BJ (cell line): ENCODE results near the gene SPATA3. TPM values are rescaled to one million over a fixed set of nuclear protein-coding genes. Genes with fewer than 3 reads are reported as not detected.

Experiments used
- CTCF ChIA-PET: fragments of 350-600 bp; formaldehyde crosslinking; extraction: SDS; loops from one replicate; lab custom pipeline; 2021; ENCODE audit warnings: antibody characterized with exemption, inconsistent platforms; lab: Yijun Ruan, JAX
- POLR2A ChIA-PET: fragments of 300-600 bp; sonication (Branson Sonifier 250); formaldehyde crosslinking; extraction: SDS; loops from one replicate; lab custom pipeline; 2021; ENCODE audit warnings: antibody characterized with exemption; lab: Charles Lee
- DNase-seq: peaks from one replicate; pipeline ENCODE4 v3.0.0-alpha.2; 2011; ENCODE audit warnings: low read depth
- H3K27me3 ChIP-seq: 2 replicates; pipeline ENCODE4 v1.6.0; 2011; ENCODE audit warnings: low read length; ENCODE audit not compliant: control insufficient read depth, insufficient read depth
- H3K36me3 ChIP-seq: 2 replicates; pipeline ENCODE4 v1.5.1; 2011; ENCODE audit warnings: low read length; ENCODE audit not compliant: control insufficient read depth, insufficient read depth
- H3K4me3 ChIP-seq: 2 replicates; pipeline ENCODE4 v1.5.1; 2011; ENCODE audit warnings: low read depth, mild to moderate bottlenecking, control low read depth, low read length
- polyA plus RNA-seq: library from polyadenylated mRNA; depleted of rRNA; stranded (reverse); fragments of >200 nt; gene quantifications from 2 replicates; pipeline ENCODE4 v1.2.3, GENCODE V29; 2011
- TF ChIP-seq, protein P1 (sequence below): IDR thresholded peaks from 2 replicates; pipeline ENCODE4 v1.5.1; 2011; ENCODE audit warnings: low read depth, mild to moderate bottlenecking, control low read depth, inconsistent platforms, low read length, moderate library complexity; ENCODE audit not compliant: insufficient read depth

Gene SPATA3
- polyA plus RNA-seq, 1 experiment = not detected

DNA sequence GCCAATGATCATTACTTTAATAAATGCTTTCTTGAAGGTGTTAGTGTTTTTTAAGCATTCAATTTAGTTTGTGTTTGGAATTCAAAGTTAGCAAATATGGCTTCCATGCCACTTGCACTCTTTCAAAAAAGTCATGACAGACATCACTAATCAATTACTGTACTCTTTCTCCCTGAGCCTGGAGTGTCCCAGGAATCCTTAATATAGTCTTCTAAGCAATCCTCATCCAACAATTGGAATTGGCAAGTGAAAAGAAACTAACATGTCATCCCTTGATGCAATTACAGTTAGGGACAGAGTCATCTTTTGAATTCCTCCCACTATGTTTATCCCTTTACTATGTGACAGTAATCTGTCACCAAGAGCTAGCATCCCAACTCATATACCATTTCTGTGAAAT, 41.2 kb upstream of the SPATA3 start:
- no peak for DNase-seq
- peaks cover 5% of the 10 kb centered on the region for H3K27me3 ChIP-seq
- ChIA-PET CTCF (no interaction called here), POLR2A (no interaction called here)
- no peaks in the 10 kb centered on the region for H3K36me3 ChIP-seq
- no peak overlapping the region for H3K4me3 ChIP-seq
- TF ChIP-seq, protein P1, sequence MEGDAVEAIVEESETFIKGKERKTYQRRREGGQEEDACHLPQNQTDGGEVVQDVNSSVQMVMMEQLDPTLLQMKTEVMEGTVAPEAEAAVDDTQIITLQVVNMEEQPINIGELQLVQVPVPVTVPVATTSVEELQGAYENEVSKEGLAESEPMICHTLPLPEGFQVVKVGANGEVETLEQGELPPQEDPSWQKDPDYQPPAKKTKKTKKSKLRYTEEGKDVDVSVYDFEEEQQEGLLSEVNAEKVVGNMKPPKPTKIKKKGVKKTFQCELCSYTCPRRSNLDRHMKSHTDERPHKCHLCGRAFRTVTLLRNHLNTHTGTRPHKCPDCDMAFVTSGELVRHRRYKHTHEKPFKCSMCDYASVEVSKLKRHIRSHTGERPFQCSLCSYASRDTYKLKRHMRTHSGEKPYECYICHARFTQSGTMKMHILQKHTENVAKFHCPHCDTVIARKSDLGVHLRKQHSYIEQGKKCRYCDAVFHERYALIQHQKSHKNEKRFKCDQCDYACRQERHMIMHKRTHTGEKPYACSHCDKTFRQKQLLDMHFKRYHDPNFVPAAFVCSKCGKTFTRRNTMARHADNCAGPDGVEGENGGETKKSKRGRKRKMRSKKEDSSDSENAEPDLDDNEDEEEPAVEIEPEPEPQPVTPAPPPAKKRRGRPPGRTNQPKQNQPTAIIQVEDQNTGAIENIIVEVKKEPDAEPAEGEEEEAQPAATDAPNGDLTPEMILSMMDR = no peak

DNA sequence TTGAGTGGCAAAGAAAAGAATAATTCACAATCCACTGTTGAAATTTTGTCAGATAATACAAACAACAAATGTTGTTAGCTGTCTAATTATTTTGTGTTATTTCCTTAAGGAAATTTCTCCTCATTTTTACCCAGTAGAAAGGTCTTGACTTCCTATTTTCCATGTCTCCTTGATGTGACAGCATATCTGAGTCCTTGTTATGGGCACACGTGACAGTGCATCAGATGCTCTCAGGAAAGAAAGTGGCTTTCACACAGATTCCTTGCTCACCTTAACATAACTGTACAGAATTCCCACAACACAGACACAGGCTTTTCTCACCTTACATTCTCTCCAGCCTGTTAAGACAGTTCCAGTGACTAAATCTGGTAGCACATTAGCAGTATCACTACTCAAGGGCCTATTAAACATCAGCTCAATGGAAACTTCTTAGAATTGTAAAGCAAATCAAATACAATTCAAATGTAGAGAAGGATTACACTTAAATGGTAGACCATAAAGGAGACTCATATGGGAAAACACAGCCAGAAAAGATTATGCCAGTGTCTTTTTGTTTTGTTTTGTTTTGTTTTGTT, 40.7 kb upstream of the SPATA3 start:
- TF ChIP-seq, protein P1 = no peak
- H3K4me3 ChIP-seq = no peak overlapping the region
- H3K27me3 ChIP-seq = peaks cover 5% of the 10 kb centered on the region
- no peaks in the 10 kb centered on the region for H3K36me3 ChIP-seq
- DNase-seq = no peak
- CTCF ChIA-PET = interaction anchor here (0.6 to 1.4 kb wide), 2 partner anchors 57 to 107 kb away, joined by 3 to 4 read pairs; no protein-coding TSS in a partner anchor
- POLR2A ChIA-PET = no interaction called here

DNA sequence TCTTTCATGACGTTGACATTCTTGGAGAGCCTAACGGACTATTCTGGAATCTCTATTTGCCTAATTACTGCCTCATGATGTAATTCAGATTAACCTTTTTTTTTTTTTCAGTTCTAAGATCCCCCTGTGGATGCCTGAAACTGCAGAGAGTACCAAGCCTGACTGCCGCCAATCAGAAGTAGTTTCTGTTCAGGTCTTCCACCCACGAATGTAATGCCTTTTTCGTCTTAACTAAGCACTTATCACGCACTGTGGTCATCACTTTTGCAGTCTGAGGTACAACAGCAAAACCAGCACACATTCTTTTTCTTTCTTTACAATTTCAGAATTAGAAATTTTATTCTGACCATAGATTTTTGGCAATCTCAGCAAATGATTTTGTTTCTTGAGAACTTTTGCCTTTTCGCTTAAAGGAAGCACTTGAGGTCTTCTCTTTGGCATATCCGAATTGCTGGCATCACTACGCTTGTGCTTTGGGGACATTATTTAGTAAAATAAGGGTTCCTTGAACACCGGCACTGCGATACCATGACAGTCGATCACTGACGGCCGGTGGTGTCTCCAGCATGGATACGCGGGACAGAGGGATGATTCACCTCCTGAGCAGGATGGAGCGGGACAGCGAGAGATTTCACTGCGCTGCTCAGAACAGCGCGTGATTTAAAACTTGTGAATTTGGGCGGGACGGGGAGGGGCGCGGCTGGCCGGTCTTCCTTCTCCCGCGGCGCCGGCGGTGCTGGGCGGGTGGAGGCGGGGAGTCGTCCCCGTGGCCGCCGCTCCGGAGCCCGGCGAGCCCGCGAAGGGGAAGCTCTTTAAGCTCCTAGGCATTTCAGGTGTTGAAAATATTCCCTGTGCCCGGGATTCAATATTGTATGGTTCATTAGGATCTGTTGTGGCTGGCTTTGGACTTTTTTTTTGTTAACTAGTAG, 38.8 kb upstream of the SPATA3 start:
- CTCF ChIA-PET = interaction anchor here (1.4 kb wide), 1 partner anchor 109 kb away, joined by 4 read pairs; no protein-coding TSS in a partner anchor
- Histone ChIP-seq H3K36me3 (no peaks in the 10 kb centered on the region), H3K27me3 (peaks cover 5% of the 10 kb centered on the region), H3K4me3 (peak overlapping the region; percentile 14; the same call in 1 of the 2 replicates)
- POLR2A ChIA-PET = no interaction called here
- TF ChIP-seq, protein P1 = no peak
- DNase-seq = no peak

- no peak for DNase-seq
- ChIA-PET CTCF (no interaction called here), POLR2A (no interaction called here)
- peaks cover 5% of the 10 kb centered on the region for H3K27me3 ChIP-seq
- TF ChIP-seq, protein P1 = no peak
- H3K36me3 ChIP-seq = no peaks in the 10 kb centered on the region
- H3K4me3 ChIP-seq = peak overlapping the region; percentile 14; the same call in 1 of the 2 replicates
Observed at GRCh38 chr2:230957756-230958391, 38.0 kb upstream of the SPATA3 start.
